Activated CD8-positive, alpha-beta memory T cell treated with anti-CD3 and anti-CD28 coated beads for 36 hours (primary cell): Measurements from ENCODE around the gene ELL. TPM values are rescaled to one million over a fixed set of nuclear protein-coding genes. Genes with fewer than 3 reads are reported as not detected.
"Not testable (repeated sequence)": the region's sequence is repeated elsewhere in the genome, so short reads cannot be mapped to it uniquely, and the experiment has no call there.

ENCODE experiments used
- CTCF ChIA-PET: fragments of 350-600 bp; sonication (Branson Sonifier 250); formaldehyde crosslinking; loops from one replicate; lab custom pipeline; 2021; ENCODE audit warnings: antibody characterized with exemption; lab: Charles Lee
- POLR2A ChIA-PET: fragments of 350-600 bp; sonication (Branson Sonifier 250); formaldehyde crosslinking; loops from one replicate; lab custom pipeline; 2021; ENCODE audit warnings: antibody characterized with exemption; lab: Charles Lee
- total RNA-seq, 2 experiments: library from RNA; stranded (reverse); gene quantifications; one replicate each; pipeline ENCODE4 v1.2.3, GENCODE V29; 2021

The ELL gene
- total RNA-seq: 10 to 100 TPM; 22.6 to 24.3 TPM

GRCh38 chr19:18521692-18522123 is at the start of gene ELL:
Gene ELL, minus strand, starts transcription at chr19:18522070. Its CDS starts 15 bp downstream, at chr19:18522055.
- ChIA-PET CTCF (interaction anchor here (0.5 to 4.6 kb wide), 13 partner anchors 10 to 331 kb away, joined by 3 to 42 read pairs (median 5); partner anchors contain the start of genes FKBP8, REX1BD and UBA52), POLR2A (interaction anchor here (0.6 to 3.5 kb wide), 6 partner anchors 22 to 67 kb away, joined by 3 to 16 read pairs (median 6); partner anchors contain the start of genes FKBP8, KXD1, REX1BD and UBA52)

DNA sequence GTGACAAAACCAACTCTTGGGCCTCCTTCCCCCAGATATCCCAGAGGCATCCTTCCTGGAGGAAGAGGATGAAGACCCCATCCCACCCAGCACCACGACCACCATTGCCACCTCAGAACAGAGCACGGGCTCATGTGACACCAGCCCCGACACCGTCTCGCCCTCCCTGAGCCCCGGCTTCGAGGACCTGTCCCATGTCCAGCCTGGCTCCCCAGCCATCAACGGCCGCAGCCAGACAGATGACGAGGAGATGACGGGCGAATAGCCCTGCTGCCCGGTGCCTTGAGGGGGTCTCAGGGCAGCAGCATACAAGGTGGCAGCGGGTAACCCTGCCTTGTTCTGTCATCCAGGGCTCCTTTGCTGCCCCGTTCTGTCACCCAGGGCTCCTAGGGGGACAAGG is 46.5 kb upstream of the ELL start:
- ChIA-PET CTCF (interaction anchor here (0.7 to 1.6 kb wide), 2 partner anchors 16 to 26 kb away, joined by 3 to 5 read pairs; no protein-coding TSS in a partner anchor), POLR2A (interaction anchor here (0.6 to 0.7 kb wide), 2 partner anchors 9 to 151 kb away, joined by 6 to 7 read pairs; no protein-coding TSS in a partner anchor)

- CTCF ChIA-PET: interaction anchor here (0.7 to 1.6 kb wide), 3 partner anchors 27 to 285 kb away, joined by 3 to 4 read pairs (median 3); no protein-coding TSS in a partner anchor
Measured at GRCh38 chr19:18566953-18567352, 45.1 kb upstream of the ELL start.

GRCh38 chr19:18562086-18562485 is 40.2 kb upstream of the ELL start:
- ChIA-PET POLR2A (no interaction called here), CTCF (interaction anchor here (1.2 kb wide), 1 partner anchor 111 kb away, joined by 3 read pairs; no protein-coding TSS in a partner anchor)

More at GRCh38 chr19:18566953-18567352, 45.1 kb upstream of the ELL start:
- POLR2A ChIA-PET: no interaction called here

DNA sequence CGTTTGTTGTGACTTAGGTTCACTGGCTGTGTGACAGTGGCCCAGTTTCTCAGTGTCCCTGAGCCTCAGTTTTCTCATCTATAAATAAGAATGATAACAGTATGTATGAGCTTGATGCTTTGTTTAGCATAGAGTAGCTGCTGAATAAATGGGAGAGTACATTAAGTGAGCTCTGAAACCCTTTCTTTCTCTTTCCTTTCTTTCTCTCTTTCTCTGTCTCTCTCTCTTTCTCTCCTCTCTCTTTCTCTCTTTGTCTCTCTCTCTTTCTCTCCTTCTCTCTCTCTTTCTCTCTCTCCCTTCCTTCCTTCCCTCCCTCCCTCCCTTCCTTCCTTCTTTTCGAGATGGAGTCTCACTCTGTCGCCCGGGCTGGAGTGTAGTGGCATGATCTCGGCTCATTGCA is 37.8 kb upstream of the ELL start:
- POLR2A ChIA-PET: interaction anchor here (3.5 kb wide), 1 partner anchor 11 kb away, joined by 28 read pairs; the partner anchor contains the start of gene UBA52

DNA sequence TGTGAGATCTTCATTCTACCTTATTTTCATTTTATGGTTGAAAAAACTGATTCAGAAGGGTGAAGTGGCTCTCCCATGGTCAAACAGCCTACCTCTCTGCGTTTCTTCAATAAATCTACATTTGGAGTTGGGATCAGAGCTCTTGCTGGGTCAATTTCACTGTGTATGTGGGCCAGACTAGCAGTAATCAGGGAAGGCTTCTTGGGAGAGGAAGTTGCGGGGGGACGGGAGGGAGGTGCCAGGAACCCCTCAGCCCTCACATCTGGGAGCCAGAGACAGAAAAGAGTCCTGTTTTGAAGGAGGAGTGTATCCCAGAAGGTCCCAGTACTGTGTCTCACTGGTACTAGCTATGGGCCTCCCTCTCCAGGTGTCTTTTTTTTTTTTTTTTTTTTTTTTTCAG is 36.7 kb upstream of the ELL start:
- POLR2A ChIA-PET: interaction anchor here (0.5 to 3.5 kb wide), 6 partner anchors 12 to 49 kb away, joined by 3 to 28 read pairs (median 9); partner anchors contain the start of genes ELL and UBA52
- CTCF ChIA-PET: interaction anchor here (0.7 to 1.9 kb wide), 6 partner anchors 13 to 279 kb away, joined by 3 to 12 read pairs (median 4); partner anchors contain the start of genes REX1BD and UBA52

More for the DNA sequence above, 37.8 kb upstream of the ELL start:
- CTCF ChIA-PET: interaction anchor here (1.0 to 1.9 kb wide), 2 partner anchors 12 to 29 kb away, joined by 3 to 9 read pairs; partner anchors contain the start of genes REX1BD and UBA52

GRCh38 chr19:18558202-18558555 is 36.3 kb upstream of the ELL start:
- ChIA-PET POLR2A (interaction anchor here (0.5 to 3.5 kb wide), 9 partner anchors 13 to 84 kb away, joined by 3 to 28 read pairs (median 6); partner anchors contain the start of genes ELL, REX1BD and UBA52), CTCF (interaction anchor here (0.7 to 1.9 kb wide), 6 partner anchors 13 to 279 kb away, joined by 3 to 12 read pairs (median 4); partner anchors contain the start of gene REX1BD)

GRCh38 chr19:18557411-18558201 is 35.7 kb upstream of the ELL start, which contains the start of gene KXD1:
Gene KXD1, plus strand, starts transcription at chr19:18557870. Its CDS starts 4,187 bp downstream, at chr19:18562057.
- CTCF ChIA-PET: interaction anchor here (0.6 to 1.9 kb wide), 8 partner anchors 12 to 307 kb away, joined by 3 to 12 read pairs (median 4); partner anchors contain the start of gene REX1BD

GRCh38 chr19:18551631-18552030 is 29.8 kb upstream of the ELL start:
- POLR2A ChIA-PET: no interaction called here
- CTCF ChIA-PET: interaction anchor here (1.1 to 1.5 kb wide), 2 partner anchors 17 to 101 kb away, joined by 4 to 5 read pairs; no protein-coding TSS in a partner anchor

More at GRCh38 chr19:18557411-18558201, 35.7 kb upstream of the ELL start, which contains the start of gene KXD1:
- POLR2A ChIA-PET: interaction anchor here (0.8 to 3.5 kb wide), 8 partner anchors 10 to 84 kb away, joined by 3 to 28 read pairs (median 4); partner anchors contain the start of genes ELL, REX1BD and UBA52

DNA sequence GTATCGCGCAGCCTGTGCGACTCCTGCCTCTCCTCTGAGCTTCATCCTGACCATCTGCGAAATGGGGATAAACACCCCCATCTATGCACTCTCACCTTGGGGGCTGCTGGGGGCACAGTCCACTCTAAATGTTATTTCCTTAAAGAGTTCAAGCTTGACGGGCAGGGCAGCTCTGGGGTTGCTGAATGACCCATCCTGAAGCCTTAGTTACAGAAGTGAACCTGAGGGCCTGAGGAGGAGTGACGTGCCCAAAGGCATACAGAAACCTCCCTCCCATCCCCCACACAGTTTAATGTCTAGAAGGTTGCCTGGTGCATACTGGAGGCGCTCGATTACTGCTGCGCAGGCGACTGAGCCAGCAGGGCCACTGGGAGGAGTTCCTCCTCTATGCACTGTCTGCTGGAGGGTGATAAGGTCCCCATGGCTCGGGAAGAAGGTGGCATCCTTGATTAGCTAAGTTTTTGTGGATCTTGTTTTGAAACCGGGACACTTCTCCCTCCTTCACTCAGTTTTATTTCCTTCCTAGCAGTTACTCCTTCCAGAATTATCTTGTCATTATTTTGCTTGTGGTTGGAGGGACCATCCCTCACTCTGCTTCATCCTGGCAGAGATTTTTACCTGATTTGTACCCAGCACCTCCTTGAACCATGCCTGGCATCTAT is 22.1 kb upstream of the ELL start:
- ChIA-PET POLR2A (interaction anchor here (1.0 to 2.2 kb wide), 3 partner anchors 13 to 28 kb away, joined by 4 to 12 read pairs (median 9); partner anchors contain the start of genes ELL, KXD1 and UBA52), CTCF (interaction anchor here (0.7 to 1.6 kb wide), 6 partner anchors 22 to 282 kb away, joined by 3 to 9 read pairs (median 4); partner anchors contain the start of genes ELL, REX1BD and UBA52)

- CTCF ChIA-PET: interaction anchor here (1.3 to 1.6 kb wide), 3 partner anchors 21 to 45 kb away, joined by 3 to 9 read pairs (median 4); partner anchors contain the start of genes ELL and REX1BD
- POLR2A ChIA-PET: interaction anchor here (0.8 to 2.2 kb wide), 5 partner anchors 14 to 28 kb away, joined by 3 to 12 read pairs (median 9); partner anchors contain the start of genes ELL, KXD1 and UBA52
Measured at GRCh38 chr19:18542941-18543813, 21.3 kb upstream of the ELL start, which contains the start of gene FKBP8. Gene FKBP8, minus strand, starts transcription at chr19:18543573. Its CDS starts 1,603 bp downstream, at chr19:18541970.

- POLR2A ChIA-PET: interaction anchor here (0.8 to 1.0 kb wide), 2 partner anchors 20 to 29 kb away, joined by 3 to 9 read pairs; partner anchors contain the start of gene UBA52
- CTCF ChIA-PET: no interaction called here
Measured at GRCh38 chr19:18541992-18542940, 20.4 kb upstream of the ELL start.

GRCh38 chr19:18541258-18541991 is 19.6 kb upstream of the ELL start:
- POLR2A ChIA-PET: no interaction called here
- CTCF ChIA-PET: interaction anchor here (0.9 kb wide), 1 partner anchor 15 kb away, joined by 4 read pairs; no protein-coding TSS in a partner anchor

DNA sequence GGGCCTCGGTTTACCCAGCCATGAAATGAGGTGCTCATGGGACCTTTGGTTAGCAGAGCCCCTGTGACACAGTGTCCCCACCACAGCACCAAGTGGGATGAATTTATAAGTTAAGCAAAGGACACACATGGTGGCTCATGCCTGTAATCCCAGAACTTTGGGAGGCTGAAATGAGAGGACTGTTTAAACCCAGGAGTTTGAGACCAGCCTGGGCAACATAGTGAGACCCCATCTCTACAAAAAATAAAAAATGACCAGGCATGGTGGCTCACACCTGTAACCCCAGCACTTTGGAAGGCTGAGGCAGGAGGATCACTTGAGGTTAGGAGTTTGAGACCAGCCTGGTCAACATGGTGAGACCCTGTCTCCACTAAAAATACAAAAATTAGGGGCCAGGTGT is 18.3 kb upstream of the ELL start:
- POLR2A ChIA-PET: not testable (repeated sequence)
- CTCF ChIA-PET: interaction anchor here (1.2 to 1.8 kb wide), 2 partner anchors 16 to 53 kb away, joined by 3 to 4 read pairs; no protein-coding TSS in a partner anchor

DNA sequence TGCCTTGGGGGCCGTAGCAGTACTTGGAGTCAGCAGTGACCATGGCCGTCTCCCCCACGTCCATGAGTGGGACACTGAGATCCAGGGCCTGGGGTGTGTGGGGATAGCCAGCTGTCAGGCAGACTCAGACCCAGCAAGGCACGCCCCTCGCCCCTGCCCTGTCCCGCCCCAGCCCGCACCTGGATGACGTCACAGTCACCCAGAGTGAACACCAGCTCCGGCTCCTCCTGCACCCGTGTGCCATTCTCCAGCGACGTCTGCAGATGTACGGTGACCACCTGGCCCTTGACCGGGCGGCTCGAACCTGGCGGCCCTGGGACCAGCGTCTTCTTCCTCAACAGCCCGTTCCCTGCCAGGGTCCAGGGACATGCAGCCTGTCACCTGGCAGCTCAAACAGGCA is 17.5 kb upstream of the ELL start:
- POLR2A ChIA-PET: no interaction called here
- CTCF ChIA-PET: interaction anchor here (1.8 kb wide), 1 partner anchor 54 kb away, joined by 4 read pairs; no protein-coding TSS in a partner anchor
